ENCODE measurements around the gene KIRREL3.

DNA sequence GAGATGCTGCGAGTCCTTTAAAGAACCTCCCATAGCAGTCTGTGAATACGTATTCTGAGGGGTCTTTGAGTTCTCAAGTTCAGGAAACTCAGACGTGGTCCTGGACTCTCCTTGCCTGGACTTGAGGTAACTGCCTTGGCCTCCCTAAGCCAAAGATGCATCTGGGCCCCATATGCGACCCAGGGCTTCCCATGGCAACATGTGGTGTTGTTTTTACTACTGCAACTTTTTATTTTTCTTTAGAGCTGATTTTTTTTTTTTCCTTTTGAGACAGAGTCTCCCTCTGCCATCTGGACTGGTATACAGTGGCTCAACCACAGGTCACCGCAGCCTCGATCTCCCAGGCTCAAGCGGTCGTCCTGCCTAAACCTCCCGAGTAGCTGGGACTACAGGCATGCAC lies 324.0 kb downstream of the KIRREL3 start:
- TF ChIP-seq, protein P1, sequence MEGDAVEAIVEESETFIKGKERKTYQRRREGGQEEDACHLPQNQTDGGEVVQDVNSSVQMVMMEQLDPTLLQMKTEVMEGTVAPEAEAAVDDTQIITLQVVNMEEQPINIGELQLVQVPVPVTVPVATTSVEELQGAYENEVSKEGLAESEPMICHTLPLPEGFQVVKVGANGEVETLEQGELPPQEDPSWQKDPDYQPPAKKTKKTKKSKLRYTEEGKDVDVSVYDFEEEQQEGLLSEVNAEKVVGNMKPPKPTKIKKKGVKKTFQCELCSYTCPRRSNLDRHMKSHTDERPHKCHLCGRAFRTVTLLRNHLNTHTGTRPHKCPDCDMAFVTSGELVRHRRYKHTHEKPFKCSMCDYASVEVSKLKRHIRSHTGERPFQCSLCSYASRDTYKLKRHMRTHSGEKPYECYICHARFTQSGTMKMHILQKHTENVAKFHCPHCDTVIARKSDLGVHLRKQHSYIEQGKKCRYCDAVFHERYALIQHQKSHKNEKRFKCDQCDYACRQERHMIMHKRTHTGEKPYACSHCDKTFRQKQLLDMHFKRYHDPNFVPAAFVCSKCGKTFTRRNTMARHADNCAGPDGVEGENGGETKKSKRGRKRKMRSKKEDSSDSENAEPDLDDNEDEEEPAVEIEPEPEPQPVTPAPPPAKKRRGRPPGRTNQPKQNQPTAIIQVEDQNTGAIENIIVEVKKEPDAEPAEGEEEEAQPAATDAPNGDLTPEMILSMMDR (IDR thresholded peaks at IDR 0.05; ENCODE audit: control extremely low read depth in 1 of 3, insufficient read depth in 1 of 3, low read depth in 1 of 3, low read length in 3 of 3) = no peak
- TF ChIP-seq TAF1 (IDR thresholded peaks at IDR 0.05; ENCODE audit: low read depth, low read length) (no peak), SAP30 (IDR thresholded peaks at IDR 0.05; ENCODE audit: insufficient read depth, insufficient replicate concordance, low read length) (no peak), MAFK (IDR thresholded peaks at IDR 0.05; ENCODE audit: low read depth, low read length) (no peak), POLR2AphosphoS5 (IDR thresholded peaks at IDR 0.05; ENCODE audit: low read depth, low read length) (no peak), SRF (IDR thresholded peaks at IDR 0.05; ENCODE audit: low read depth, low read length) (no peak), CHD2 (IDR thresholded peaks at IDR 0.05; ENCODE audit: low read length) (no peak), ATF3 (IDR thresholded peaks at IDR 0.05; ENCODE audit: insufficient read depth, low read depth, low read length) (no peak), POLR2A (IDR thresholded peaks at IDR 0.05; ENCODE audit: control extremely low read depth in 1 of 2, low read depth in 2 of 2, low read length in 2 of 2) (no peak)

All from H1 (cell line).